IMR-90 (cell line): Measurements from ENCODE around the gene OR10H1.

Experiments
- POLR2A ChIP-seq: IDR thresholded peaks from 2 replicates; pipeline ENCODE4 v1.6.1; 2012; ENCODE audit warnings: mild to moderate bottlenecking, low read depth, low read length
- RAD21 ChIP-seq: IDR thresholded peaks from 2 replicates; pipeline ENCODE4 v1.6.1; 2012; ENCODE audit warnings: low read length, improper control_type of control experiment
- TF ChIP-seq, protein P1 (sequence below): conservative IDR thresholded peaks from 2 replicates; pipeline ENCODE4 v1.5.1; 2012; ENCODE audit warnings: mild to moderate bottlenecking, low read depth, low read length, improper control_type of control experiment
- TF ChIP-seq, protein P2 (sequence below): fragments of 150-350 bp; IDR thresholded peaks from 2 replicates; pipeline ENCODE4 v1.6.1; 2016; ENCODE audit warnings: low read depth, mild to moderate bottlenecking, low read length, moderate library complexity, borderline replicate concordance

DNA sequence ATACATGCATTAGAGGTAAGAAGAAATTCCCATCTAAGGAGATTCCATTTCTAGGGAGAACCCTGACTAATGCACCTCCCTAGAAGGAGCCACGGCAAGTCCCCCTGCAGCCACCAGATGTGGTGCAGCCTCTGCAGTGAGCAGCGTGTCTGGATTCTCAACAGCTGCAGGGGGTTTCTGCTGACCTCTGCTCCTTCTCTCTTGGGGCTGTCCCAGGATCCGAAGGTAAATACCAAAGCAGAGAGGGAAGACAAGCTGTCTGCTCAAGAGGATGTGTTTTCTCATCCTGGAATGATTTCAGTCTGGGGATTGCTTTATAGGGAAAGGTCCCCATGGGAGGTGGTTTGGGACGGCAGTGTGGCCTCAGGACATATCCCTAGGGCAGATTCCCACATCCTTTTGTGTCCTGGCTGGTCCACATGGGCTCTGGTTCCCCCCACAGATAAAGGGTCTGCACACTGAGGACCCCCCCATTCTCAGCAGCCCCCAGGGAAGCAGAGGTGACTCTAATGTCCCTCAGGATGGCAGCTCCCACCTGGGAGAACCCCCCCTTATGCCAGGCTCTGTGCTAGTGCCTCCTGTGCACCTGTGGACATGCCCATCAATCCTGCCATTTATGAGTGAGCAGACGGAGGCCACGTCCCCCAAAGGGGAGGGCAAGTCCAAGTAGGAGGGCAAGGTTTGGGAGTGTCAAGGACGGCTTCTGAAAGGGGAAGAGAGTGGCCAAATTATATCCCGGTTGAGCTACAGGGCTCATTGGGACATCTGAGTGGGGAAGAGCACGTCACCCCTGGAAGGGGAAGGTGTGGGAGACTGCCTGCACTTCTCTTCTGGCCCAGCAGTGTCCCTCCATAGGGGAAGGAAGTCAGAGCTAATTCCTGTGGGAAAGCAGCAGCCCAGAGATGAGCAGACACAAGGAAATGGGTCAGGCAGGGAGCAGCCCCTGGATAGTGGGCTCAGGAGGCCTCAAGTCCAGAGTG lies 38.2 kb downstream of the OR10H1 start:
- TF ChIP-seq RAD21 (no peak), POLR2A (no peak)
- TF ChIP-seq, protein P1, sequence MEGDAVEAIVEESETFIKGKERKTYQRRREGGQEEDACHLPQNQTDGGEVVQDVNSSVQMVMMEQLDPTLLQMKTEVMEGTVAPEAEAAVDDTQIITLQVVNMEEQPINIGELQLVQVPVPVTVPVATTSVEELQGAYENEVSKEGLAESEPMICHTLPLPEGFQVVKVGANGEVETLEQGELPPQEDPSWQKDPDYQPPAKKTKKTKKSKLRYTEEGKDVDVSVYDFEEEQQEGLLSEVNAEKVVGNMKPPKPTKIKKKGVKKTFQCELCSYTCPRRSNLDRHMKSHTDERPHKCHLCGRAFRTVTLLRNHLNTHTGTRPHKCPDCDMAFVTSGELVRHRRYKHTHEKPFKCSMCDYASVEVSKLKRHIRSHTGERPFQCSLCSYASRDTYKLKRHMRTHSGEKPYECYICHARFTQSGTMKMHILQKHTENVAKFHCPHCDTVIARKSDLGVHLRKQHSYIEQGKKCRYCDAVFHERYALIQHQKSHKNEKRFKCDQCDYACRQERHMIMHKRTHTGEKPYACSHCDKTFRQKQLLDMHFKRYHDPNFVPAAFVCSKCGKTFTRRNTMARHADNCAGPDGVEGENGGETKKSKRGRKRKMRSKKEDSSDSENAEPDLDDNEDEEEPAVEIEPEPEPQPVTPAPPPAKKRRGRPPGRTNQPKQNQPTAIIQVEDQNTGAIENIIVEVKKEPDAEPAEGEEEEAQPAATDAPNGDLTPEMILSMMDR: no peak
- TF ChIP-seq, protein P2, sequence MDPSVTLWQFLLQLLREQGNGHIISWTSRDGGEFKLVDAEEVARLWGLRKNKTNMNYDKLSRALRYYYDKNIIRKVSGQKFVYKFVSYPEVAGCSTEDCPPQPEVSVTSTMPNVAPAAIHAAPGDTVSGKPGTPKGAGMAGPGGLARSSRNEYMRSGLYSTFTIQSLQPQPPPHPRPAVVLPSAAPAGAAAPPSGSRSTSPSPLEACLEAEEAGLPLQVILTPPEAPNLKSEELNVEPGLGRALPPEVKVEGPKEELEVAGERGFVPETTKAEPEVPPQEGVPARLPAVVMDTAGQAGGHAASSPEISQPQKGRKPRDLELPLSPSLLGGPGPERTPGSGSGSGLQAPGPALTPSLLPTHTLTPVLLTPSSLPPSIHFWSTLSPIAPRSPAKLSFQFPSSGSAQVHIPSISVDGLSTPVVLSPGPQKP: no peak
